ENCODE measurements around the gene SPNS2.

Gene SPNS2

GRCh38 chr17:4518901-4519300, 20.2 kb downstream of the SPNS2 start:
- TF ChIP-seq CTCF (IDR thresholded peaks at IDR 0.05; ENCODE audit: borderline replicate concordance, control extremely low read depth, extremely low read depth, insufficient read depth, missing control alignments): no peak
- no peak for DNase-seq (ENCODE audit: low spot score)
- in situ Hi-C loops (cut with MboI; ENCODE audit: low sequenced_read_pairs, unreplicated experiment): no loop called here

GRCh38 chr17:4519361-4519788, 20.7 kb downstream of the SPNS2 start:
- TF ChIP-seq CTCF (IDR thresholded peaks at IDR 0.05; ENCODE audit: borderline replicate concordance, control extremely low read depth, extremely low read depth, insufficient read depth, missing control alignments): no peak
- in situ Hi-C loops (cut with MboI; ENCODE audit: low sequenced_read_pairs, unreplicated experiment): no loop called here
- DNase-seq (ENCODE audit: low spot score): no peak

GRCh38 chr17:4520060-4520893, 21.6 kb downstream of the SPNS2 start:
- no peak for TF ChIP-seq CTCF (IDR thresholded peaks at IDR 0.05; ENCODE audit: borderline replicate concordance, control extremely low read depth, extremely low read depth, insufficient read depth, missing control alignments)
- in situ Hi-C loops (cut with MboI; ENCODE audit: low sequenced_read_pairs, unreplicated experiment): no loop called here
- DNase-seq (ENCODE audit: low spot score): no peak

- no peak for DNase-seq (ENCODE audit: low spot score)
- no peak for TF ChIP-seq CTCF (IDR thresholded peaks at IDR 0.05; ENCODE audit: borderline replicate concordance, control extremely low read depth, extremely low read depth, insufficient read depth, missing control alignments)
- in situ Hi-C loops (cut with MboI; ENCODE audit: low sequenced_read_pairs, unreplicated experiment): no loop called here
These were observed 22.4 kb downstream of the SPNS2 start for GRCh38 chr17:4520894-4521600.

GRCh38 chr17:4522661-4523060, 24.0 kb downstream of the SPNS2 start:
- TF ChIP-seq CTCF (IDR thresholded peaks at IDR 0.05; ENCODE audit: borderline replicate concordance, control extremely low read depth, extremely low read depth, insufficient read depth, missing control alignments): no peak
- no peak for DNase-seq (ENCODE audit: low spot score)
- in situ Hi-C loops (cut with MboI; ENCODE audit: low sequenced_read_pairs, unreplicated experiment): no loop called here

GRCh38 chr17:4523946-4524345, 25.3 kb downstream of the SPNS2 start:
- no peak for TF ChIP-seq CTCF (IDR thresholded peaks at IDR 0.05; ENCODE audit: borderline replicate concordance, control extremely low read depth, extremely low read depth, insufficient read depth, missing control alignments)
- DNase-seq (ENCODE audit: low spot score): no peak
- in situ Hi-C loops (cut with MboI; ENCODE audit: low sequenced_read_pairs, unreplicated experiment): no loop called here
